ENCODE measurements around the gene UNG. TPM values are rescaled to one million over a fixed set of nuclear protein-coding genes. Genes with fewer than 3 reads are reported as not detected.
"Not testable (repeated sequence)": the region's sequence is repeated elsewhere in the genome, so short reads cannot be mapped to it uniquely, and the experiment has no call there.

UNG gene
- total RNA-seq, 1 experiment from 2014 or later, result 134 TPM

DNA sequence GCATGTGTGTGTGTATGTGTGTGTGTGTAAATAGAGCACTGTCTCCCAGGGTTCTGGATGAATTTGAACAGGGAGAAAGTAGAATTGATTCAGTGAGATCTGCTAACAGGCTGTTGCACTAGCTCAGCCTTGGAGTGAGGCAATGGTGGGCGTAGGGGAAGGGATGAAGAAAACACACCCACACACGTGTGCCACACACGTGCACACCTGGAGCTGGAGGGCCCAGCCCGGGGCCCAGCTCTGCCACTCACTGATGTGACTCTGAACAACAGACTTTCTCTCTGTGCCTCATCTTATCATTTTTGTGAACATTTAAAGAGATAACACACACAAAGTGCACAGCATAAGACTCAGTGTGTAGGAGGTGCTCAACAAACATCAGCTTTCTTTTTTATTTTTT lies 23.2 kb downstream of the UNG start:
- DNase-seq (ENCODE audit: low spot score), result no peak

DNA sequence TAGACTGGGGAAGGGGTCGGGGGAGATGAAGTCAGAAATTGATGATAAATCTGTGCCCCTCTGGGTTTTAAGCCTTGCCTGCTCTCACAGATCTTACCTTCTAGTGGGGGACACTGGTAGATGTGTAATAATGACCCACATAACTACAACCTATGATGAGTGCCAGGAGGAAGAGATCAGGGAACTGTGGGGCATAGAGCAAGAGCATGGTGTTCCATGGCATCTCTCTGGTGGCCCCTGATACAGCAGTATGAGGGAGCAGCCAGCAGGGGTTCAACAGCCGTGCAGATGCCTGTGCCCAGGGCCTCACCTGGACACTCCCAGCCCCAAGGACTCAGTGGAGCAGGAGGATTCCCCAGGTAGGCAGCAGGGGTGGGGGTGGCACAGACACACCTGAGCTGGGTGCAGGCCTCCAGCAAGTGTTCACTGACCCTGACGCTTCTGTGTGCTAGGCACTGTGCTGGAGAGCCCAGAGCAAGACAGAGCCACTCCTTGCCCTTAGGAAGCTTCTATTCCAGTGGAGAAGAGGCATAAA lies 24.0 kb downstream of the UNG start:
- DNase-seq (ENCODE audit: low spot score), result no peak

DNA sequence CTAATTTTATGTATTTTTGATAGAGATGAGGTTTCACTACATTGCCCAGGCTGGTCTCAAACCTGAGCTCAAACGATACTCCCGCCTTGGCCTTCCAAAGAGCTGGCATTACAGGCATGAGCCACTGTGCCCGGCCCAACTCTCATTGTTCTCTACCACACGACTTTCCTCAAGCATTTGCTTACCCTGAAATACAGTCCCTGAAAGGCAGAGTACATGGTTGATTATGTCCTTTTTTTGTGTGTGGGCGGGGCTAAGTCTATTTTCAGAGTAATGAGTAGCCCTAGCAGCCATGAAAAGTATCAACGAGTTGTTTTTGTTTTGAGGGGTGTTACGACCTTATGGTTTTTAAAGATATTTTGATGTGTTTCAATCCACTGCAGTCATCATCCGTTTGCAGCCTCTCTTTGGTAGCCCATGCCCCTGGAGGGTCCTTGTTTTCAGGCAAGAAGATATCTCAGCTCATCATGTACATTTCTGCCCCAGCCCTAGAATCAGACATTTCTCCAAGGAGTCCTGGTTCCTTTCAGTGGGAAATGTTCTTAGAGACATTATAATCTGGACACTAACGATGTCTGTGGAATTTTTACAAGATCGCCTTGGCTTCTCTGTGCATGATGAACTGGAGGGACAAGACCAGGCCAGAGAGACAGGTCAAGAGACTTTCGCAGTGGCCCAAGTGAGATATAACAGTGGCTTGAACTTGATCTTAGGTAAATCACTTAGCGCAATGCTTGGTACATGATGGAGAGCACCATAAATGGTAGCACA lies 27.7 kb downstream of the UNG start:
- DNase-seq (ENCODE audit: low spot score), result no peak

DNA sequence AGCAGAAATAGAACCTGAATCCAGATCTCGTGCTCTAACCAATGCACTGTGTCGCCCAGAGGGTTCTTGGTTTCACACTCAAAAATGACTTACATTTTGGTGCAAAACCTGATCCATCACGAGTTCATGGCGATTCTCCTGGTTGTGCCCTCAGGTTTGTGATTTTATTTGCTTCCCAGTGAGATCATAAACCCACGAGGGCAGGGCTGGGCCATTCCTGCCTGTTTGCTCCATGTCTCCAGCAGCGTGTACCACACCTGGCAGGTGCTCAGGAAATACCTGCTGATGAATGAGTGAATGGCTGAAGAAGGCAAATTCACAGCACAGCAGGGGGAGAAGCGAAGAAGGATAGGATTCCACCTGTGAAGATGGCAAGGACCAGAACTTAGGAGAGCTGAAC lies 28.4 kb downstream of the UNG start:
- DNase-seq (ENCODE audit: low spot score), result no peak

DNA sequence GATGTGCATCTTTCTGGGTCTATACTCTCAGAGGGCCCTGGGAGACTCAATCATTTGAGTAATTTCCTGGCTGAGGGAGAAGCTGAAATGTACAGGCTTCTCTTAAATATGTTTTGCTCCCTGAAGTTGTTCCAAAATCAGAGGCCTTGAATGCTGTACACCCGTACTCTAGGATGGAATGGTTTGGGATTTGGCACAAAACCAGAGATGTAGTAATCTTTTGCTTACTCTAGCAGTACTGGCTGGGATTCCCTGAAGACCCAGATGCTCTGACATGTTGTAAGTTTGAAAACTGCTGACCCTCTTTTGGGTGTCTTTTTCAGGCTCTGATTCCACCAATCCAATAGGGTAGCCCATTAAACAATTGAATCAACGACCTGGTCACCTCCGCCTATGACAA lies 29.4 kb downstream of the UNG start:
- no peak for DNase-seq (ENCODE audit: low spot score)

DNA sequence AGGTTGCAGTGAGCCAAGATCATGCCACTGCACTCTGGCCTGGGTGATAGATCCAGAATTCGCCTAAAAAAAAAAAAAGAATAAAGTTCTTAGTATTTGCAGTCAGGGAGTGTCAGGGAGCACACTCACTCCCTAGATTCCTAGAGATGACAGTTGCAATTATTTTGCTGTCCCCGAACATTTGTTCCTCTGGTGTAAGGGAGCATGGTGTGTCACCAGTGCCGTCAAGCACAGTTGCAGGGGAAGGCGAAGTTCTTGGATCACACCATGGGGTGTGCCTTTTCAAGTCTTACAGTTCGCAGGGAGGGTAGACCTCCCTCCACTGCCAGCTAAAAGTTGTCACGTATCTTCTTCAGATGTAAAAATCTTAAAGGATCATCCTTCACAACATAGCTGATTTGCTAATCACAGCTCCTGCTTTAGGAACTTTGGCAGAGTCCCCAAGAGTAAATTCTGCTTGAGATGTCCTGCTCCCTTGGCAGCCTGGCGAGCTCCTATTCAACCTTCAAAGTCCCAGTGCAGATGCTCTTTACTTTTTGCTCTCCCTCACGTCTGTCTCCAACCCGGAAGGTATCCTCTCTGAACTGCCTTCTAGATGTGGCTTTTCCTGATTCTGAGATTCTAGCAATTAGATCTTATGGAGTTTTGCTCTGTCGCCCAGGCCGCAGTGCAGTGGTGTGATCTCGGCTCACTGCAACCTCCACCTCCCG lies 30.3 kb downstream of the UNG start:
- DNase-seq (ENCODE audit: low spot score), result no peak

DNA sequence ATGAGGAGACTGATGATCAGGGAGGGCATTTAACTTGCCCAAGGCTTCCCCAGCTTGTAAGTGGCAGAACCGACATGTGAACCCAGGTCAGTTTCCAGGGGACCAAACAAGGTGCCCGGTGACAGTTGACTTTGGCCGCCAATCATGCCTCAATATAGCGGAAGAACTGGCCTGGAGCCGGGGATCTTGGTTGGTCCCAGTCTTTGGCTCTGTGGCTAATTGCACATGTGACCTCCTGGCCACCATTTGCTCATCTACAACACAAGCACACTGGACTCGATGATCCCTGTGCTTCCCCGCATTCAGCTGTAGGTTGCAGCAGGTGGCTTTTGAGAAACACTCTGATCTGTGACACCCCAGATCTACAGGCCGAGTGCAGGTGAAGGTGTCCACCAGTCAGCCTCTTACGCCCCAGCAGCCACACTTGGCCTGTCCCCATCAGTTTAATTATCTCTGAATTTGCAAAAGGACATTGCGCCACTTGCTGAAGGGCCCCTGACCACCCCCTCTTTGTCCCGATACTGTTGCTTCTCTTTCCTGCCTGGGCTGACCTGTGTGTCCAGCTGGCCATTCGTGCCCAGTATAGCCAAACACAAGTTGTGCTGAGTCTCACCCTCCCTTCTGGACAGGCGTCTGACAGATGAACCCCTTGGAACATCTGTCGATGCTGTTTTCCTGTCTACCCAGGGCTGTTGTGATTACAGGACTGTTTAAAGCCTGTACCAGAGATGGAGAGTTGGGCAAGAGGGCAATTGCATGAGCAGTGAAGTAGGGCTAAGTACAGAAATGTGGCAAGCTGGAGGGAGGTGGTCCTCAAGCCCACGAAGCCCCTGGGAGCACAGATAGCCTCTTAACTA lies 33.1 kb downstream of the UNG start:
- no peak for DNase-seq (ENCODE audit: low spot score)

DNA sequence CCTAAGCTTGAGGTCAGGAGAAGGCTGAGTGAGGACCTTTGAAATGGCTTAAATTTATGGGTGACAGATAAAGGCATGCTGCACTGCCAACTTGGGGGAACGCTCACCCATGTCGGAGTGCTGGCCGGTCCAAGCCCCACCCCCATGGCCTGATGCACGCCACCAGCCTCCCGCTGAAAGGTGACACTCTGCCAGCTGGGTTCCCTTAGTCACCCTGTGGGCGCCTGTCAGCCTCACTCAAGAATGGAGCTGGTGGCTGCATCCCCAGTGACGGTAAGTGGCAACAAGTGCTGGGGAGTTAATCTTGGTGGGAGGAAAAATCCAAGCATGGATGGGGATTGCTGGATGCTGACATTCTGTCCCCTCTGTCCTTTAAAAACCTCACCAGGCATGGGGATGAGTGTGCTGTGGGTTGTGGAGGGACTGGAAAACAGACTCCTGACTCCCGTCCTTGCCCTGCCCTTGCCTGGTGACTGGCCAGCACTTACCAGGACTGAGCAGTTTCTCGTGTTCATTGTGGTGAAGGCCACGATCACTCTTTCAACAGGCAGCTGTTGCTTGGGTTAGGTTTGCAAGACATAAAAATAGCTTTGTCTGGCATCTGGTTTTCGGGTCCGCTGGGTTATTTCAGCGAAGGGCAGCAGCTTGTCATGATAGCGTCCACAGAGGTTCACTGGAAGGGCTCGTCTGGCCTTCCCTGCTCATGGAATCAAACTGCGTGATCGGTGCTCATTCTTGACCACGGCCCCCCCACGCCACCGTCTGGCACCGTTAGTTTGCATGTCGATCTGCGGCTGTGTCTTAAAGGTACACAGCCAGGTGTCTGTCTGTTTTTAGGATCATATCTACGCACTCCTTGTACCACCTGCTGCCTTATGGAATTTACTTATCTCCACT lies 34.0 kb downstream of the UNG start:
- no peak for DNase-seq (ENCODE audit: low spot score)

DNA sequence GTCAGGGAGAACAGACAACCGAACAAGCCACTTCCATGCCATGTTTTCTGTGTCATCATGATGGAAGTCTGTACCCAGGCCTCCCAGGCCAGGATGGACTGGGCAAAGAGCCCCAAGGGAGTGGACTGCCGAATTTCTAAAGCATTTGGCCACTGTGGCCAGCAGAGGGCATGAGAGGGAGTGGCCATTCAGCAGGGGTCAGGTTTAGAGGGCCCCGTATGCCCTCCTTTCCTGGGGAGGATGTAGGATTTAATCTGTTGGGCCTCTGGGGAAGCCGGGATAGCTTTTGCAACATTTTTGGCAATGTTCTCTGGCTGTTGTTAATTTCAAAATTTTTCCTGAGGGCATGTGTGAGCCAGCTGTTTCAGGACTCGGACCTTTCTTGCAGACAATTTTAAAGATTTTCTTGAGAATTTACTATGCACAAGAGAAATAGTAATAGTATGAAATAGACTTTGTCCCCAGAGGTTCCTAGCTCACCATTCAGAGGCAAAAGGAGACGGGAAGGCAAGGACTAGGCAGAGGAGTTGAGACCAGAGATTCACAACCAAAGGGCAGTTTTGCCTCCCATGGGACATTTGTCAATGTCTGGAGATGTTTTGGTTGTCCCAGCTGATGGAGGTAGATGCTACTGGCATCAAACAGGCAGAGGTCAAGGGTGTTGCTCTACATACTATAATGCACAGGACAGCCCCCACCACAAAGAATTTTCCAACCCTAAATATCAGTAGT lies 37.0 kb downstream of the UNG start:
- peak; percentile 39 for DNase-seq (ENCODE audit: low spot score)

DNA sequence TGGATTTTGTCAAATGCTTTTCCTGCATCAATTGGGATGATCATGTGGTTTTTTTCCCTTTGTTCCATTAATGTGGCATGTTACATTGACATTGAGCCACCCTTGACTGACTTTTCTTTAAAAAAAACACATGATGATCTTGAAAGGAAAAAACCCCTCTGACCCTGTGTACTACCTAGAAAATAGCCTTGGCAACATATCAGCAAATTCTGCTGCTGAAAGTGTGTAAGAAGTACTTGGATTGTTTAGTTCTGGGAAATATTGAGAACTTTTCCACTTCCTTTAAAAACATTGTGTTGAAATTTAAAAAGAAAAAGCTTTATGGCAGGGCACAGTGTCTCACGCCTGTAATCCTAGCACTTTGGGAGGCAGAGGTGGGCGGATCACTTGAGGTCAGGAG lies 39.7 kb downstream of the UNG start:
- DNase-seq (ENCODE audit: low spot score), result no peak

DNA sequence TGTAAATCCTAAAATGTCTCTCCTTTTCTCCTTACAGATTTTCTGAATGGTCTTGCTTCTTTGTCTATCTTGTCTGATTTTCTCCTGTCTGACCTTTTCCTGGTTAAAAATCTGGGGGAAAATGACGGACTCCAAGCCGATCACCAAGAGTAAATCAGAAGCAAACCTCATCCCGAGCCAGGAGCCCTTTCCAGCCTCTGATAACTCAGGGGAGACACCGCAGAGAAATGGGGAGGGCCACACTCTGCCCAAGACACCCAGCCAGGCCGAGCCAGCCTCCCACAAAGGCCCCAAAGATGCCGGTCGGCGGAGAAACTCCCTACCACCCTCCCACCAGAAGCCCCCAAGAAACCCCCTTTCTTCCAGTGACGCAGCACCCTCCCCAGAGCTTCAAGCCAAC lies 42.0 kb downstream of the UNG start:
- DNase-seq (ENCODE audit: low spot score), result no peak

DNA sequence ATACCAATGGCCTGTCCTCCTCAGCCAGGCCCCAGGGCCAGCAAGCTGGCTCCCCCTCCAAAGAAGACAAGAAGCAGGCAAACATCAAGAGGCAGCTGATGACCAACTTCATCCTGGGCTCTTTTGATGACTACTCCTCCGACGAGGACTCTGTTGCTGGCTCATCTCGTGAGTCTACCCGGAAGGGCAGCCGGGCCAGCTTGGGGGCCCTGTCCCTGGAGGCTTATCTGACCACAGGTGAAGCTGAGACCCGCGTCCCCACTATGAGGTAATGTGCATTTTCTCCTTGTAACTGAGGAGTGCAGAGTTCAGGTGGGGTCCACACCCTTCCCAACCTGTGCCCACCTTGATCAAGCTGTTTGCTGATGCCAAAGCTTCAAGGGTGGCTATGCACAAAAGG lies 42.4 kb downstream of the UNG start:
- no peak for DNase-seq (ENCODE audit: low spot score)

DNA sequence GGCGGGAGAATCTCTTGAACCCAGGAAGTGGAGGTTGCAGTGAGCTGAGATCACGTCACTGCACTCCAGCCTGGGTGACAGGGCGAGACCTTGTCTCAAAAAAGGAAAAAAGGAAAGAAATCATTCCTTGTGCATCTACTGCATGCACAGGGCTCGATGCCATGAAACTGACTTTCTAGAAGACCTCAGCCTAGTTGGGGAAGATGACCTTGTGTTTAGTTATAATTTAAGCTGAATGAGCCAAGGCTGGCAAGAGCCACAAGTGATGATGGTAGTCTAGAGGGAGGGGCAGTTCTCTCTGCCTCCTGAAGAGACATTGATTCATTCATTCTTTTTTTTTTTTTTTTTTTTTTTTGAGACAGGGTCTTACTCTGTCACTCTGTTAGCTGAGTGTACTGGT lies 43.2 kb downstream of the UNG start:
- no peak for DNase-seq (ENCODE audit: low spot score)

DNA sequence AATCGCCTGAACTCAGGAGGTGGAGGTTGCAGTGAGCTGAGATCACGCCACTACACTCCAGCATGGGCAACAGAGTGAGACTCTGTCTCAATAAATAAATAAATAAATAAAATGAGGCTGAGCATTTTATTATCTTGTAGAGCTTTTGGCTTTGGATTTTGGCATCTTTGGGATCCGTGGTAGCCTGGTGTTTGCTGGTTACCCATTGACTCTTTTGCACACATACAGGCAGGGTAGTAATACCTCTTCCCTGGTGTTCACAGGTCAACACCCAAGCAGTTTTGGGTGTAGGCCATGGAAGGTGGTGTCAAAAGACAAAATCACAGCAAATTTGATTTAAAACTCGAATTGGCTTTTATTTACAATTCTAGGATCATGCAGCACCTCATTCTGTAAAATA lies 46.8 kb downstream of the UNG start:
- no peak for DNase-seq (ENCODE audit: low spot score)

DNA sequence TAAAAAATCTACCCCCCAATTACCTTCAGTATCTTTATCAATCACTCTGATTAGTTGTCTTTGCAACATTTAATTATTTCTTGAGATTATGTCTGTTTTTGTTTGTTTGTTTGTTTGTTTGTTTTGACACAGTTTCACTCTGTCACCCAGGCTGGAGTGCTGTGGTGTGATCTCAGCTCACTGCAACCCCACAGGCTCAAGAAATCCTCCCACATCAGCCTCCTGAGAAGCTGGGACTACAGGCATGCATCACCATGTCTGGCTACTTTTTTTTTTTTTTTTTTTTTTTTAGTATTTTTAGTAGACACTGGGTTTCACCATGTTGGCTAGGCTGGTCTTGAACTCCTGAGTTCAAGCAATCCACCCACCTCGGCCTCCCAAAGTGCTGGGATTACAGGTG lies 49.7 kb downstream of the UNG start:
- DNase-seq (ENCODE audit: low spot score), result not testable (repeated sequence)

DNA sequence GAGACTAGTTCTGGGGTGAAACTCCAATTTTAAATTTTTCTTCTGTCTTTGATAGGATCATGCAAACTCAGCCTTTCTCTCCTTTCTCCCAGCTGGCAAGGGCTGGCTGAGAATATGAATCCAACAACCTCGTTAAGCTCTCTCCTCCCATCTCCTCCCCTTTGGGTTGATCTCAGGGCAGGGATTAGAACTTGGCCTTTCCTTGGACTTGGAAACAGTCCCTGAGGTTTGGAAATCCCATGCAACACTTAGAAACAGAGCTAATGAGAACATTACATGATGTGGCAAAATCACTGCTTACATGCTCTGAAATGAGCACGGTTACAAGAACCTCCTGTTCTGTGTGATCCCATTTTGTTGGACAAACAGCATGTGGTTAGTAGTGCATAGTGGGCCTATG lies 50.6 kb downstream of the UNG start:
- no peak for DNase-seq (ENCODE audit: low spot score)

DNA sequence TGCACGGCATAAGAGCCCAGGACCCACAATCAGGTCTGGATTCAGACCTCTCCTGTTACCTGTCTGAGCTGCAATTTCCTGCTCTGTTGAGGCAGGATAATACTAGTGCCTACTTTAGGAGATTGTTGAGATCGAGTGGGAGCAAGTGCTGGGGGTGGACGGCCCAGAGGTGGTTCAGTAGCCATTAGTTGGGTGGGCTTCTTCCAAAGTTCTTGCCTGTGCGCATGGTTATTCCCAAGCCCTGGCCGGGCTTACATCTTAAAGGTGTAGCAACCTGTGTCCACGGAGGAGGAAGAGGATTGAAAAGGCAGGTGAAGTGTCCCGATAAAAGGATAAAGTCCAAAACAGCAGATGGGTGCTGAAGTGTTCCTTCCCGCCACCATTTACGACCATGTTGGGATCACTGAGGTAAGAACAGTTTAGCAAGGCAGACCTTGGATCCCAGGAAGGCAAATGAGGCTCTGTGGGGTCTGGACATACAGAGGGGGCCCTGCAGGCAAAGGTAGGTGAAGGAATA lies 52.8 kb downstream of the UNG start:
- DNase-seq (ENCODE audit: low spot score), result no peak

DNA sequence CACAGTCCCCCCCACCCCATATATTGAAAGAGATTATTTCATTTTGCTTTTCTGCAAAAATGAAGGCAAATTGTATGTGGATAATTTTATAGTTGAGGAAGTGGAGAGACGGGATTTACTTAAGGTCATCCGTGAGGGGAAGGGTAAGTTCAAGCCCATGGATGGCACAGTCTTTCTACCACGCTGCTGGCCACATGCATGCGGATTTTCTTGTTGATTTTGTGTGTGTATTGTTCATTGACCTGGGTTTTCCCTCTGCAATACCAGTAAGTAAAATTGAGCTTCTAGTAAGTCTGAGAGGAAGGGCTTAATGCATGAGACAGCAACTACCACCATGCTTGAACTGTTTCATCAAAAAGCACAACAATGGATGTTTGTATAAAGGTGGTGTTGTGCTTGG lies 54.1 kb downstream of the UNG start:
- no peak for DNase-seq (ENCODE audit: low spot score)

DNA sequence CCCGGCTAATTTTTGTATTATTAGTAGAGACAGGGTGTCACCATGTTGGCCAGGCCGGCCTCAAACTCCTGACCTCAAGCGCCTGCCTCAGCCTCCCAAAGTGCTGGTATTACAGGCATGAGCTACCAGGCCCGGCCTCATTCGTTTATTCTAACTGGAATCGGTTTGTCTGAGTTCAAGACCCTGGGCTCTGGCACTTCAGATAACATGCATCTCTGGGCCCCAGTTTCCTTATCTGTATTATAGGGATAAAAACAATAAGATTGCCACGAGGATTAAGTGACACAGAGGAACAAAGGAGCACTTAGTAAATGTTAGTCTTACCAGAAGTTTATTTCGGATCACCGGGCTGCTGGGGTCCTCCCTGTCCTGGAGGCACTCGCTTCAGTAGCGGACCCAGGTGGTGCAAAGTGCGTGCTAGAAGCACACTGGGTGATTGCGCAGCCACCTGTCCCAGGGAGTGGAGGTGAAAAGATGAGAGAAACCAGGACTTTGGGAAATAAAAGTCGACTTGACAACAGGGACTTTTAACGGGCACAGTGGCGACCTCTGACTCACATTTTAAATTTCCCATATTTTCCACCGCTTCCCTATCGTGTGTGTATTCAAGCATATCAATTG lies 56.5 kb downstream of the UNG start:
- DNase-seq (ENCODE audit: low spot score), result no peak
